ENCODE results near the gene DIO2. TPM values are rescaled to one million over a fixed set of nuclear protein-coding genes. Genes with fewer than 3 reads are reported as not detected.

The DIO2 gene
- total RNA-seq, 1 donor from 2014 or later = 0.10 TPM

- DNase-seq (ENCODE audit: low spot score) (no peak), ATAC-seq (no peak)
Measured at GRCh38 chr14:80172375-80173051, 38.8 kb downstream of the DIO2 start.

GRCh38 chr14:80167793-80168448 lies 43.4 kb downstream of the DIO2 start:
- ATAC-seq (no peak), DNase-seq (ENCODE audit: low spot score) (no peak)

- no peak for ATAC-seq
Measured at GRCh38 chr14:80164991-80165721, 46.1 kb downstream of the DIO2 start.

GRCh38 chr14:80152763-80153162 lies 58.5 kb downstream of the DIO2 start:
- DNase-seq (ENCODE audit: low spot score) = no peak
- no peak for ATAC-seq

More at GRCh38 chr14:80164991-80165721, 46.1 kb downstream of the DIO2 start:
- no peak for DNase-seq (ENCODE audit: low spot score)

- no peak for DNase-seq (ENCODE audit: low spot score)
- ATAC-seq = no peak
Measured at GRCh38 chr14:80152166-80152565, 59.1 kb downstream of the DIO2 start.

GRCh38 chr14:80150301-80150700 lies 61.0 kb downstream of the DIO2 start:
- DNase-seq (ENCODE audit: low spot score) (no peak), ATAC-seq (no peak)

All from left lobe of liver (tissue), 2 donors.